ENCODE data around the gene FAM89A.

DNA sequence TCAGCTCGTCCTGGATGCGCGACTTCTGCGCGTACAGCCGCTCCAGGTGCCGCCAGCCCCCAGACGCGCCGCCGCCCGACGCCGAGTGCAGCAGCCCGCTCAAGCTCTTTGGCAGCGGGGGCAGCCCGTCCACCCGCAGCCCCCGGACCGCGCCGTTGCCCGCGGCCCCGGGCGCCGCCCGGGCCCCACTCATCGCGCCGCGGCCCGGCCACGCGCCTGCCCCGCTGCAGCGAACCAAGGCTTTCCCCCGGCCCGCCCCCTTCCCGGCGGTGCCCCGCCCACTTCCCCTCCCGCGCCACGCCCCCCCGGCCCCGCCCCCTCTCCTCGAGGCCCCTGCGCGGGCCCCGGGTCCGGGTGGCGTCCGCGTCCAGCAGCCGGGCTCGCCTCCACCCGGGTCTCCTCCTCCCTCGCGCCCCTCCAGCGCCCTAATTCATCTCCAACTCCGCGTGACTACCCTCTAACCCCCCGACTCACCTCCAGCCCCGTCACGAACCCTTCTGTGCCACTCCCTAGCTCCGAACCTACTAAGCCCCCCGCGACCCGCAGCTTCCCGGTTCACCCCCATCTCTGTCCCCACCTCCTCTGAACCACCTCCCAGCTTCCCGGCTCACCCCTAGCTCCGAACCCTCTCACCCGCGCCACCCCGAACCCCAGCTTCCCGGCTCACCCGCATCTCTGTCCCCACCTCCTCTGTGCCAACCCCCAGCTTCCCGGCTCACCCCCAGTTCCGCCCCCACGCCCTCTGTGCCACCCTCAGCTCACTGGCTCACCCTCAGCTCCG is at the start of gene FAM89A:
- TF ChIP-seq, protein P1, sequence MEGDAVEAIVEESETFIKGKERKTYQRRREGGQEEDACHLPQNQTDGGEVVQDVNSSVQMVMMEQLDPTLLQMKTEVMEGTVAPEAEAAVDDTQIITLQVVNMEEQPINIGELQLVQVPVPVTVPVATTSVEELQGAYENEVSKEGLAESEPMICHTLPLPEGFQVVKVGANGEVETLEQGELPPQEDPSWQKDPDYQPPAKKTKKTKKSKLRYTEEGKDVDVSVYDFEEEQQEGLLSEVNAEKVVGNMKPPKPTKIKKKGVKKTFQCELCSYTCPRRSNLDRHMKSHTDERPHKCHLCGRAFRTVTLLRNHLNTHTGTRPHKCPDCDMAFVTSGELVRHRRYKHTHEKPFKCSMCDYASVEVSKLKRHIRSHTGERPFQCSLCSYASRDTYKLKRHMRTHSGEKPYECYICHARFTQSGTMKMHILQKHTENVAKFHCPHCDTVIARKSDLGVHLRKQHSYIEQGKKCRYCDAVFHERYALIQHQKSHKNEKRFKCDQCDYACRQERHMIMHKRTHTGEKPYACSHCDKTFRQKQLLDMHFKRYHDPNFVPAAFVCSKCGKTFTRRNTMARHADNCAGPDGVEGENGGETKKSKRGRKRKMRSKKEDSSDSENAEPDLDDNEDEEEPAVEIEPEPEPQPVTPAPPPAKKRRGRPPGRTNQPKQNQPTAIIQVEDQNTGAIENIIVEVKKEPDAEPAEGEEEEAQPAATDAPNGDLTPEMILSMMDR (IDR thresholded peaks at IDR 0.05), result no peak
- peak in 2 of 3 donors; percentile 38 to 53 for TF ChIP-seq POLR2A (IDR thresholded peaks at IDR 0.05)
